Right renal cortex interstitium (tissue), 3 donors: ENCODE data around the gene DDB1. TPM values are rescaled to one million over a fixed set of nuclear protein-coding genes. Genes with fewer than 3 reads are reported as not detected.
A peak's percentile ranks its signal among the peaks of the same experiment; 100 is the strongest.

Source experiments
- DNase-seq, 3 donors: peaks; one replicate each; pipeline ENCODE4 v3.0.0-alpha.2; 2013; ENCODE audit warnings: low read depth in 3 of 3, low spot score in 2 of 3
- polyA plus RNA-seq, 3 donors: library from polyadenylated mRNA; unstranded; fragments of 120-200 nt; gene quantifications; one replicate each; pipeline ENCODE4 v1.2.1, GENCODE V29; 2013; ENCODE audit not compliant: insufficient read length in 3 of 3

DDB1 gene
- 100 to 1,000 TPM; 226 to 239 (median 238) TPM for polyA plus RNA-seq

DNA sequence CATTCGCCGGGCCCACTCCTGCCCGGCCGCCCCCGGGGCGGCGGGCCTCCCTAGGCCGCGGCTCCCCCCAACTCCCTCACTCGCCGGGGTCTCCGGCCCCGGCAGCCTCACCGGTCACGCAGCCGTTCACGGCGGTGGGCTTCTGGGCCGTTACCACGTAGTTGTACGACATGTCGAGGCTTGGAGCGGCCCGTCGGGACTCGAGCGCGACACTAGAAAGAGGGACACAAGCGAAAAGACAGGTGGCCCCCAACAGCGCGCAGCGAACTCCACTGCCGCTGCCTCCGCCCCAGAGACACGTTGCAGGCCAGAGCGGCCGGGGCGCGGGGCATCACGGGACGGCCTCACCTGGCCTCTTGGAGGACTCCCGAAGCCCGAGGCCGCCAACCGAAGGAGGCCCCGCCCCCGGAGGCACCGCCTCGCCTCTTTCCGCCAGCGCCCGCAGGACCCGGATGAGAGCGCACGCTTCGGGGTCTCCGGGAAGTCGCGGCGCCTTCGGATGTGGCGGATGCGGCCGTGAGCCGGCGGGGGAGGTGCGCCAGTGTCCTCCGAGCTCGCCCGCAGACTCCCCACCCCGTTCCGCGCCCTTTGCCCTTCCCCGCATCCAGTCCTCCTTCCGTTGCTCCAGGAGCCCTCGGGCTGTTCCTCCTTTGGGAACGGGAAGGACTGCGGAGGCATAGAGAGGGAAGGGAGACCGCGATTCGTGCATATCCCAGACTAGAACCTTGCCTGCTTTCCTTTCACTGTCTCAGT lies at the start of gene DDB1, which contains the start of gene TKFC:
DDB1 (minus strand) TSS at position 309 of the 753 bp plus-strand sequence; CDS start at position 172, 137 bp downstream.
TKFC (plus strand) TSS at position 432 of the 753 bp plus-strand sequence. CDS start 1,501 bp downstream, outside the sequence.
- DNase-seq = peak; percentile 74 to 92 (median 87)

- no peak for DNase-seq
These were observed 48.0 kb upstream of the DDB1 start for GRCh38 chr11:61380884-61381283.

DNA sequence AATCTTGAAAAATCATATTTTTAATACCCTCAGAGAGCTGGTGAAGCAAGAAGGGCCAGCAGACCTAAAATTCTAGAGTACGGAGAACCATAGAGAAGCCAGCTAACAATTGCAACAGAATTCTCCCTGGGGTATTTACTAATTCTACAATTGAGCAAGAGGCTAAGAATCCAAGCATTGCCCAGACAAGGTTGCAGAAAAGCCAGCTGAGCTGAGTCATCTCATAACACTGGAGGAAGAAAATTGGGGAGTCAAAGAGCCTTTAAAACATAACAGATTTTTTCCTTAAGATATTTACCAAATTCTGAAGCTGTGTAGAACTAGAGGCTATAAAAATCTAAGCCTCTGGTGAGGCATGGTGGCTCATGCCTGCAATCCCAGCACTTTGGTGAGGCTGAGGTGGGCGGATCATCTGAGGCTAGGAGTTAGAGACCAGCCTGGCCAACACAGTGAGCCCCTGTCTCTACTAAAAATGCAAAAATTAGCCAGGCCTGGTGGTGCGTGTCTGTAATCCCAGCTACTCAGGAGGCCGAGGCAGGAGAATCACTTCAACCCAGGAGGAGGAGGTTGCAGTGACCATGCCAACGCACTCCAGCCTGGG lies 45.9 kb upstream of the DDB1 start:
- no peak for DNase-seq

GRCh38 chr11:61377461-61378160 lies 44.7 kb upstream of the DDB1 start:
- DNase-seq = no peak

GRCh38 chr11:61375761-61376108 lies 42.8 kb upstream of the DDB1 start:
- DNase-seq = no peak

DNA sequence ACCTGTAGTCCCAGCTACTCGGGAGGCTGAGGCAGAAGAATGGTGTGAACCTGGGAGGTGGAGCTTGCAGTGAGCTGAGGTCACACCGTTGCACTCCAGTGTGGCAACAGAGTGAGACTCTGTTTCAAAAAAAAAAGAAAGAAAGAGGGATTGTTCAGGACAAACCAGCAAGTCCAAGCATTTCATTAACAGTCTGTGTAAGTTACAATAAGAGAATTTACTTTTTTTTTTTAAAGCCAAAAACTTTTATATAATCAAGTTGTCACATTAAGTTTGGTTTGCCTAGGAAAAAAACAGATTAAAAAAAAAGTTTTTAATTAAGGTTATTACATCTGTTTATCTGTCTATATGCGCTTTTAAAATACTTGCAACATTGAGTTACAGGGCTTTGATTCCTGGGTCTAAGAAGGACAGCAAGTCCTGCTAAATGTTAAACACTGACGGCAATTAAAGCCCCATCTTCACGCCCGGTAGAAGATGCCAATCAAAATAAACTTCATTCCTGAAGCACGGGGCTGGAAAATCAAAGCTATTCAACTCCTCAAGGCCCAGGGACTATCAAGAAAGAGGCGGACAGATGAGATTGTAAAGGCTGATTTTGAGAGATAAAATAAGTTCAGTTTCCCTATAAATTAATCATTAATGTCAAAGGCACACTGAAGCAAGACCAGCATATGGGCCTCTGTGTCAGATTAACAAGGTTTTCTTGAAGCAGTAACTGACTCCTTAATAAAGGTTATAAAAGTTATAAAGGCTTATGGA lies 39.9 kb upstream of the DDB1 start:
- DNase-seq = no peak

GRCh38 chr11:61370349-61371005 lies 37.6 kb upstream of the DDB1 start:
- DNase-seq = no peak

- DNase-seq = no peak
These were observed 36.8 kb upstream of the DDB1 start for GRCh38 chr11:61369372-61370348.

- DNase-seq = no peak
These were observed 35.7 kb upstream of the DDB1 start for GRCh38 chr11:61368646-61369045.

GRCh38 chr11:61367406-61367805 lies 34.5 kb upstream of the DDB1 start:
- DNase-seq = no peak

DNA sequence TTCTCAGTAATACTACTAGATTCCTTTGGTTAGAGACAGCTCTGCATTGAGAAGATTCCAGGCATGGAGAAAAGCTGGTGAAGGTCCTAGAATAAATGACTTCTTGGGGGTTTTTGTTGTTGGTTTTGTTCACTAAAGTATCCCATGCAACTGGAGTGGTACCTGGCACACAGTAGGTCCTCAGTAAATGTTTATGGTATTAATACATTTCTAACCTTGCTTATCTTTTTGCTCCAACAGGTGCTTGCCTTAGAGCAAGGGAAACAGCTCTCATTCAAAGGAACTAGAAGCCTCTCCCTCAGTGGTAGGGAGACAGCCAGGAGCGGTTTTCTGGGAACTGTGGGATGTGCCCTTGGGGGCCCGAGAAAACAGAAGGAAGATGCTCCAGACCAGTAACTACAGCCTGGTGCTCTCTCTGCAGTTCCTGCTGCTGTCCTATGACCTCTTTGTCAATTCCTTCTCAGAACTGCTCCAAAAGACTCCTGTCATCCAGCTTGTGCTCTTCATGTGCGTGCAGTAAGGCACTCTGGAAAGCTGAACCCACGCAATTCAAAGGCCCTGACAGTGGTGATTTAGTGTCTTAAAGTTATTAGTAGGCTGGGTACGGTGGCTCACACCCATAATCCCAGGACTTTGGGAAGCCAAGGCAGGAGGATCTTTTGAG lies 31.2 kb upstream of the DDB1 start:
- DNase-seq = no peak

GRCh38 chr11:61362542-61362875 lies 29.6 kb upstream of the DDB1 start:
- DNase-seq = no peak

- peak; percentile 83 to 88 (median 84) for DNase-seq
These were observed 29.0 kb upstream of the DDB1 start, which contains the start of the genes CYB561A3 and TMEM138 for GRCh38 chr11:61361741-61362541. TSS of gene CYB561A3 (minus strand) at chr11:61361882. CDS start at chr11:61356713, 5,169 bp downstream. TSS of gene TMEM138 (plus strand) at chr11:61362374. CDS start at chr11:61364391, 2,017 bp downstream.

- DNase-seq = no peak
These were observed 28.4 kb upstream of the DDB1 start for GRCh38 chr11:61361237-61361740.

DNA sequence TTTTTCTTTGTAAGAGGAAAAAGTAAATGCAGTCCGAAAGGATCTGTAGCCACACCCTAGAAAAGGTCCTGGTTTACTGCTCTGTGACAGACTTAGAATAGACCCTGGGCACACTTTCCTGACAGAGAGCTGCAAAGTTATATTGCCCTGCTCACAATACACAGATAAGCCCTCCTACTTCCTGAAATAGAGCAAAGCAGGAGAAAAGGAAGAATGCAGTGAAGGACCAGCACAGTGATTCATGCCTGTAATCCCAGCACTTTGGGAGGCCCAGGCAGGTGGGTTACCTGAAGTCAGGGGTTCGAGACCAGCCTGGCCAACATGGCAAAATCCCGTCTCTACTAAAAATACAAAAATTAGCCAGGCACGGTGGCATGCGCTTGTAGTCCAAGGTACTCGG lies 26.6 kb upstream of the DDB1 start:
- no peak for DNase-seq

GRCh38 chr11:61358566-61358965 lies 25.7 kb upstream of the DDB1 start:
- no peak for DNase-seq

DNA sequence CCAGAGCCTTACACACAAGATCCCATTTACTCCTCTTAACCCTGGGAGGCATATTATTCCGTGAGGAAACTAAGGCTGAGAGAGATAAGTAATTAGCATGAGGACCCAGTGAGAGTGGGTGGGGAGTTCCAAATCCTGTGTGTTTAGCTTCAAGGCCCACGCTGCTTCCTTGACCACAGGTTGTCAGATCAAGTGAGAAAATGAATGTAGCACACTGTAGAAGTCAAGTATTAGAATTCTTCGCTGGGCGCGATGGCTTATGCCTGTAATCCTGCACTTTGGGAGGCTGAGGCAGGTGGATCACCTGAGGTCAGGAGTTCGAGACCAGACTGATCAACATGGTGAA lies 25.0 kb upstream of the DDB1 start:
- DNase-seq = no peak
